WI38 (cell line): ENCODE results near the gene MFF.
"Not testable (repeated sequence)": the region's sequence is repeated elsewhere in the genome, so short reads cannot be mapped to it uniquely, and the experiment has no call there.

Experiments used
- H3K4me3 ChIP-seq: 2 replicates; pipeline ENCODE4 v1.5.1; 2011; ENCODE audit warnings: low read depth, mild to moderate bottlenecking, control low read depth, low read length
- CTCF ChIP-seq: IDR thresholded peaks from 2 replicates; pipeline ENCODE4 v1.5.1; 2012; ENCODE audit warnings: low read depth, mild to moderate bottlenecking, control low read depth, low read length

Gene MFF

GRCh38 chr2:227386630-227387029 lies 61.6 kb downstream of the MFF start:
- no peak for TF ChIP-seq CTCF
- no peak overlapping the region for H3K4me3 ChIP-seq

- H3K4me3 ChIP-seq, result not testable (repeated sequence)
Measured at GRCh38 chr2:227387583-227387982, 62.5 kb downstream of the MFF start, which contains the start of gene SCYGR1. Gene SCYGR1, minus strand, starts transcription at chr2:227387949. Its CDS starts 0 bp downstream, at chr2:227387949.

GRCh38 chr2:227388537-227389011 lies 63.5 kb downstream of the MFF start:
- no peak for TF ChIP-seq CTCF
- no peak overlapping the region for H3K4me3 ChIP-seq

- H3K4me3 ChIP-seq, result no peak overlapping the region
- no peak for TF ChIP-seq CTCF
Measured at GRCh38 chr2:227389231-227389630, 64.2 kb downstream of the MFF start.

- TF ChIP-seq CTCF, result no peak
- no peak overlapping the region for H3K4me3 ChIP-seq
Measured at GRCh38 chr2:227389661-227390060, 64.6 kb downstream of the MFF start.

- no peak for TF ChIP-seq CTCF
- H3K4me3 ChIP-seq, result no peak overlapping the region
Measured at GRCh38 chr2:227390468-227391256, 65.6 kb downstream of the MFF start.

- TF ChIP-seq CTCF, result no peak
- no peak overlapping the region for H3K4me3 ChIP-seq
Measured at GRCh38 chr2:227394401-227394800, 69.3 kb downstream of the MFF start.
